H1 (cell line): ENCODE data around the gene TEAD4.

Experiments used
- ATF3 ChIP-seq: IDR thresholded peaks from 2 replicates; pipeline ENCODE4 v1.6.1; 2011; ENCODE audit warnings: low read depth, mild to moderate bottlenecking, low read length; ENCODE audit not compliant: insufficient read depth
- CREB1 ChIP-seq: IDR thresholded peaks from 2 replicates; pipeline ENCODE4 v1.6.1; 2012; ENCODE audit warnings: inconsistent platforms
- CTCF ChIP-seq, 3 experiments: IDR thresholded peaks; 1 replicate in 2 of 3; 2 replicates in 1 of 3; pipeline versions ENCODE4 v1.5.1 to v1.6.1; 2011; ENCODE audit warnings: low read length in 3 of 3, mild to moderate bottlenecking in 3 of 3, inconsistent platforms in 2 of 3, low read depth in 1 of 3, moderate library complexity in 1 of 3; ENCODE audit not compliant: insufficient read depth in 1 of 3; ENCODE audit errors: control extremely low read depth in 1 of 3
- EZH2 ChIP-seq: fragments of 200-600 bp; sonication (generic); IDR thresholded peaks from 2 replicates; pipeline ENCODE4 v1.7.1; 2012; ENCODE audit warnings: low read depth, mild to moderate bottlenecking, moderate library complexity, low read length, inconsistent platforms; ENCODE audit not compliant: severe bottlenecking
- HDAC2 ChIP-seq, 2 experiments: fragments of 300-600 bp in 1 of 2; sonication (generic) in 1 of 2; IDR thresholded peaks; 2 replicates each; pipeline ENCODE4 v1.6.1; 2011 to 2012; ENCODE audit warnings: low read depth in 2 of 2, low read length in 2 of 2, mild to moderate bottlenecking in 2 of 2, moderate library complexity in 2 of 2, borderline replicate concordance in 1 of 2, inconsistent platforms in 1 of 2
- JUN ChIP-seq: IDR thresholded peaks from 2 replicates; pipeline ENCODE4 v1.6.1; 2011; ENCODE audit warnings: low read depth, mild to moderate bottlenecking, improper control_type of control experiment, low read length
- JUND ChIP-seq: IDR thresholded peaks from 2 replicates; pipeline ENCODE4 v1.6.1; 2011; ENCODE audit warnings: mild to moderate bottlenecking, improper control_type of control experiment, low read length
- NANOG ChIP-seq: IDR thresholded peaks from 2 replicates; pipeline ENCODE4 v1.6.1; 2011; ENCODE audit warnings: low read length, low read depth, mild to moderate bottlenecking, inconsistent platforms; ENCODE audit not compliant: insufficient read depth, poor library complexity, severe bottlenecking
- POLR2AphosphoS5 ChIP-seq: IDR thresholded peaks from 2 replicates; pipeline ENCODE4 v1.6.1; 2011; ENCODE audit warnings: low read depth, low read length
- RAD21 ChIP-seq, 2 experiments: IDR thresholded peaks in 1 of 2; conservative IDR thresholded peaks in 1 of 2; 2 replicates each; pipeline ENCODE4 v1.6.1; 2011; ENCODE audit warnings: low read depth in 2 of 2, low read length in 2 of 2, improper control_type of control experiment in 1 of 2, inconsistent platforms in 1 of 2, mild to moderate bottlenecking in 1 of 2, moderate library complexity in 1 of 2
- TAF1 ChIP-seq: IDR thresholded peaks from 2 replicates; pipeline ENCODE4 v1.6.1; 2011; ENCODE audit warnings: mild to moderate bottlenecking, low read depth, low read length

GRCh38 chr12:3016191-3016590 lies 57.0 kb downstream of the TEAD4 start:
- TF ChIP-seq JUN (no peak), ATF3 (no peak), CTCF (IDR thresholded peaks at IDR 0.05; ENCODE audit: control extremely low read depth in 1 of 3, insufficient read depth in 1 of 3, low read depth in 1 of 3, low read length in 3 of 3) (no peak), POLR2AphosphoS5 (no peak), NANOG (no peak), CREB1 (no peak), RAD21 (IDR thresholded peaks at IDR 0.05 in 1 of 2, conservative IDR thresholded peaks at IDR 0.05 in 1 of 2; ENCODE audit: low read depth in 2 of 2, low read length in 2 of 2) (no peak), EZH2 (no peak), HDAC2 (IDR thresholded peaks at IDR 0.05; ENCODE audit: borderline replicate concordance in 1 of 2, low read depth in 2 of 2, low read length in 2 of 2) (no peak), TAF1 (no peak), JUND (no peak)
